GM18498 (cell line): ENCODE measurements around the gene PROCR.
"Not testable (repeated sequence)": the region's sequence is repeated elsewhere in the genome, so short reads cannot be mapped to it uniquely, and the experiment has no call there.

Experiments
- ATAC-seq: cut with Tn5 transposase; IDR thresholded peaks from one replicate; pipeline ENCODE4 v1.9.1; 2021; ENCODE audit warnings: mild to moderate bottlenecking, moderate library complexity; ENCODE audit not compliant: unreplicated experiment

The PROCR gene

GRCh38 chr20:35164531-35164930 lies 7.3 kb upstream of the PROCR start:
- ATAC-seq: not testable (repeated sequence)

DNA sequence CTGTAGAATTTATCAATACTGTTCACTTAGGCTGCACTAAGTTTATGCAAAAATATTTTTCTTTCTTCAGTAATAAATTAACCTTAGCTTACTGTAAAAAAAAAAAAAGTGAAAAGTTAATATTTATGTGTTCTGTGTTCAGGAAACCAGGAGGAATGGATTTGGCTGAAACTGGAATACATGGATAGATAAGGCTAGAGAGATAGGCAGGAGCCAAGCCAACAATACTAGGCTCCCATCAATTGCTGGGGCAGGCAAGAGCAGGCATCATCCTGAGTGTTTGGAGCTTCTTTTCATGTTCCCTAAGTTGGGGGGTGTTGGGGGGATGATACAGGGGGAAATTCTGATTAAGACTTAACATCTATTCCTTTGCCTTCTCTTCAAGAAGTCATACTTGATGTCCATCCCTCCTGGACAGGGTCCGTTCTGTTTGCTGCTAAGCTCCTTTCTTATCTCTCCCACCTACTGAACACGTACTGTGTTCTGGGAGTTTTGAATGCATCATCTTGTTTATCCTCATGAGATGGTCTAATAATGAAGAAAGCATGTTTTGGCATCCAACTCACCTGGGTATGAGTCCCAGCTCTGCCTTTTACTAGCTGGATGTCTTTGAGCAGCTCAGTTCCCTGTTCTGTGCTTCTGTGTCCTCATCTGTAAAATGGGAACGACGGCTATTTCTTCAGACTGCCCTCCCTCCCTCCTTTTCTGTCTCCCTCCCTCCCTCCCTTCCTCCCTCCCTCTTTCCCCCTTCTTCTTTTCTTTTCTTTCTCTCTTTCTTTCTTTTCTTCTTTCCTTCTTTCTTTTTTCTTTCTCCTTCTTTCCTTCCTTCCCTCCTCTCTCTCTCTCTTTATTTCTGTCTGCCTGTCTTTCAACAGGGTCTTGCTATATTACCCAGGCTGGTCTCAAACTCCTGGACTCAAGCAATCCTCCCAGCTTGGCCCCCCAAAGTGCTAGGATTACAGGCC lies 6.4 kb upstream of the PROCR start:
- ATAC-seq: no peak

DNA sequence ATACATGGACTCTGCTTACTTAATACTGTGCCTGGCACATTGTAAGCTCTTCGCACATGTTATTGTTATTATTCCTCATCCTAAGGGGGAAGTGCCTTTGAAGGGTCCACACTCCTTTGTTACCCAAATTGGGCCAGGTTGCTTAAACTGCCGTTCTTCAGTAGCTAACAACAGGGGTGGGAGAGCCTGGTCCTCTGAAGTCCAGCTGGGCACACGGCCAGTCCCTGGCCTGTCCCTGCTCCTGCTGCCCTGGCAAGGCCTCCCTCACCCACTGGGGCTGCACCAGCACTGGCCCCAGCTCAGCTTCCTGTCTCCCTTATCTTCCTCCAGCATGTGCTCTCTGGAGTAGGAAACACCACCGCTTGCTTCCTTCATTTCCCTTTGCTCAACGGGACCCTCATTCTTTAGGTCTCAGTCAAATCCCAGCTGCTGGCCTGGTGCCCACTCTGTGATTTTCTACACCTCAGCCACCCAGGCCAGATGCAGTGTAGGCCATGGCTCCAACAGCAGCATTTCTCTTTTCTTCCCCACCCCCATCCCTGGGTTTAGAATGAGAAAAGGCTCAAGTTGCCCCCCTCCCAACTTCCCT lies 5.5 kb upstream of the PROCR start:
- ATAC-seq: no peak

GRCh38 chr20:35167787-35168186 lies 4.1 kb upstream of the PROCR start:
- ATAC-seq: no peak

- not testable (repeated sequence) for ATAC-seq
These were observed 3.0 kb upstream of the PROCR start for GRCh38 chr20:35168701-35169409.

DNA sequence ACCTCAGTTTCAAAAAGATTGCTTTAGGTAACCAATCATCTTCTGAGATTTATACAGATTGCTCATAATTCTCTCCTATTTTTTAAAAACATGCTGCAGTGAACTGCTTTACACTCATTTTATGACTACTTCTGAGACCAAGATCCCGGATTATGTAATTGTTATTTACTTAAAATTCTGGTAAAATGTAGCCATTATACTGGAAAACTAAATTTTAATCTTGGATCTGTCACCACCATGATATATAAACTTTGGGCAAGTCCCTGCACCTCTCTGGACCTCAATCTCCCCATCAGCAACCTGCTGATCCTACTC lies 477 bp upstream of the PROCR start:
- no peak for ATAC-seq

DNA sequence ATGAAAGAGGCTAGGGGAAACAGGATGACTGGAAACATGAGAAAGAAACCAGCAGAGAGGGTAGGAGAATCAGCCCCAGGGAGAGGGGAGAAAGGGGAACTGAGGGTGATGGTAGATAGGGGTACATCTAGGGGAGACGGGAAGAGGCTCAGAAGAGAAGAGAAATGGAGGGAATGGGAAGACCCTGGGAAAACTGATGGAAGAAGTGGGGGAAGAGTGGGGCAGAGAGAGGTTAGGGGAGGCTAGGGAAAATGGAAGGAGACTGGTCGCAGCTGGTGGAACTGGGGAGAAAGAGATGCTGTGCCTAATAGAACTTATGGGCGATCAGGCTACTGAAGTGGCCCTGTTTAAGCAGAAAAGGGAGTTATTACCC lies 548 bp downstream of the PROCR start:
- ATAC-seq: no peak

- ATAC-seq: no peak
These were observed 1.8 kb downstream of the PROCR start for GRCh38 chr20:35173576-35174192.

- ATAC-seq: no peak
These were observed 2.8 kb downstream of the PROCR start for GRCh38 chr20:35174458-35175216.

- ATAC-seq: no peak
These were observed 4.3 kb downstream of the PROCR start for GRCh38 chr20:35176132-35176531.

DNA sequence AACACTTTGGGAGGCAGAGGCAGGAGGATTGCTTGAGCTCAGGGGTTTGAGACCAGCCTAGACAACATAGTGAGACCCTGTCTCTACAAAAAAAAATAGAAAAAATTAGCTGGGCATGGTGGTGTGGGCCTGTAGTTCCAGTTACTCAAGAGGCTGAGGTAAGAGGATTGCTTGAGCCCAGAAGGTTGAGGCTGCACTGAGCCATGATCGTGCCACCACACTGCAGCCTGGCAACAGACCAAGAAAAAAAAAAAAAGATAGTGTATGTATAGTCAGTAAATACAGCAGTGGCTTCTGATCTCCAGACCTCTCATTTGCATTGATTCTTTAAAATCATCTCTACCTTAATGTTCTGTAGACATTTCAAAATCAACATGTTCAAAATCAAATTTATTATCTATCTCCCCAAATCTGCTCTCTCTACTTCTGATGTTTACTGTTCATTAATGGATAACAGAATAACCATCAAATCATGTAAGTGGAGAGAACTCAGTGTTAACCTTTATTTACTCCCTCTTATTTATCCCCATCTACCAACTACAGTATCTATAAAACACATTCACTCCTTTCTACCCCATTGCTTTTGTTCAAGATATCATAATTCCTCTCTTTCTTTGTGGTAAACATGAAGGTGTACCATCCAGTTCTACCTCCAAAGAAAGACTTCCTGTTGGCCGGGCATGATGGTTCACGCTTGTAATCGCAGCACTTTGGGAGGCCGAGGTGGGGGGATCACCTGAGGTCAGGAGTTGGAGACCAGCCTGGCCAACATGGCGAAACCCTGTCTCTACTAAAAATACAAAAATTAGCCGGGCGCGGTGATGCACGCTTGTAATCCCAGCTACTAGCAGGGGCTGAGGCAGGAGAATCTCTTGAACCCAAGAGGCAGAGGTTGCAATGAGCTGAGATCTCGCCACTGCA lies 7.7 kb downstream of the PROCR start:
- ATAC-seq: no peak

DNA sequence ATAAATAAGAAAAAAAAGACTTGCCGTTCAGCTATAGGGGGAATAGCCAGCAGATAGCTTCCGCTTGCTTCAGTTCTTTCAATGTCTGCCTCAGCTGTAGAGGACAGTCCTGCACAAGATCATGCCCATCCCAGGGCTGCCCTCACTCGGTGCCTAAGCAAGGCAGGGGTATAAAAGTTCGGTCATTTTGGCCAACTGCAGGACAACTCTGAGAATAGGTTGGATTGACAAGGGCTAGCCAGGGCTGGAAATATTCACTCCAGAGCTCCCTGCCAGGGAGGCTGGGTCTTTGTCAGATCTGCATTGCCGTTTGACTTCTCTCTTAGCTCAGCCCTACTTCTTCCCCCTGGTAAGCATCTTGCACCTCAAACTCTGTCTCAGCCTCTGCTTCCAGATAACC lies 8.4 kb downstream of the PROCR start:
- no peak for ATAC-seq

DNA sequence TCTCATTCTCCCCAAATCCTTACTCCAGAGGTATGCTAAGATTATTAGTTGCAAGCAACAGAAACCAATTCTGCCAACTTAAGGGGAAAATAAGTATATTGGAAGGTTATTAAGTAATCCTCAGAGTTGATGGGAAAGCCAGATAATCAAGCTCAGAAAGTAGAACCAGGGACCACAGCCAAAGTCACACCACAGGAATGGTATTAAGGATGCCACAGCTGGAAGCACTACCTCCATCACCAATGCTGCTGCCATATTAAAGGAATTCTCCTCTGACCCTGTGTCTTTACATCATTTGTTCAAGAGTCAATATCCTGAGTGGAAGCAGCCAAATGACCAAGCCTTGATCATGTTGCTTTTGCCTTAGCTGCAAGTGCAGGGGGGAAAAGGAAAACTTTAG lies 9.9 kb downstream of the PROCR start:
- ATAC-seq: no peak

GRCh38 chr20:35186691-35187289 lies 14.9 kb downstream of the PROCR start:
- ATAC-seq: not testable (repeated sequence)

GRCh38 chr20:35187584-35188190 lies 15.8 kb downstream of the PROCR start:
- no peak for ATAC-seq

DNA sequence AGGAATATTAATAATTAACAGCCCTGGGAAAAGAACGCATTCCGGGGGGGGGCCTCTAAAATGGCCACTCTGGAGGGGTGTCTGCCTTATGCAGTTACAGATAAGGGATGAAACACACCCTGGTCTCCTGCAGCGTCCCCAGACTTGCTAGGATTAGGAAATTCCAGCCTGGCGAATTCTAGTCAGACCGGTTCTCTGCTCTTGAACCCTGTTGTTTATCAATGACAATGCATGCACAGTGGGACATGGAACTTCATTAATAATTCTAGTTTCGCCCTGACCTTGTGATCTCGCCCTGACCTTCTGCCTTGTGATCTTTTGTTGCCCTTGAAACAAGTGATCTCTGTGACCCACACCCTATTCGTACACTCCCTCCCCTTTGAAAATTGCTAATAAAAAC lies 17.4 kb downstream of the PROCR start:
- ATAC-seq: not testable (repeated sequence)

- ATAC-seq: no peak
These were observed 18.7 kb downstream of the PROCR start for GRCh38 chr20:35190556-35190955.

GRCh38 chr20:35191419-35192117 lies 19.7 kb downstream of the PROCR start:
- ATAC-seq: no peak
